Lower lobe of right lung (tissue), 2 donors: ENCODE results near the gene CLNK. TPM values are rescaled to one million over a fixed set of nuclear protein-coding genes. Genes with fewer than 3 reads are reported as not detected.

ENCODE experiments used
- ATAC-seq, 2 donors: fragments of 200-7000 bp; cut with Tn5 transposase; one replicate each; pipeline ENCODE4 v1.9.1; 2020 to 2022; ENCODE audit warnings: mild to moderate bottlenecking in 2 of 2, moderate library complexity in 2 of 2
- DNase-seq: peaks from one replicate; pipeline ENCODE4 v3.0.0-alpha.2; 2020
- H3K27ac ChIP-seq: fragments of 200-600 bp; one replicate; pipeline ENCODE4 v1.8.0; 2022
- H3K27me3 ChIP-seq: fragments of 200-600 bp; one replicate; pipeline ENCODE4 v1.8.0; 2022; ENCODE audit warnings: low read depth
- H3K36me3 ChIP-seq: fragments of 200-600 bp; one replicate; pipeline ENCODE4 v1.8.0; 2022; ENCODE audit warnings: mild to moderate bottlenecking
- H3K4me1 ChIP-seq: fragments of 200-600 bp; one replicate; pipeline ENCODE4 v1.8.0; 2022
- H3K4me3 ChIP-seq: fragments of 200-600 bp; one replicate; pipeline ENCODE4 v1.8.0; 2022; ENCODE audit warnings: mild to moderate bottlenecking
- H3K9me3 ChIP-seq: fragments of 200-600 bp; one replicate; pipeline ENCODE4 v1.8.0; 2022
- intact Hi-C: fragments of 100-400 bp; cut with DNase I; formaldehyde crosslinking; loops from one replicate; pipeline ENCODE4 v1.11.0; 2022
- total RNA-seq: library from RNA; stranded (reverse); fragmentation: NEBNext Ultra II Directional; extraction: Animal tissue kit (Norgen Biotek cat#: 25700); gene quantifications from one replicate; pipeline ENCODE4 v1.2.1, GENCODE V29; 2021
- TF ChIP-seq, protein P1 (sequence below): fragments of 200-600 bp; IDR thresholded peaks from one replicate; pipeline ENCODE4 v1.8.0; 2022; ENCODE audit warnings: antibody characterized with exemption, mild to moderate bottlenecking
- donor health status: DM: no; HTN: yes; CAD: no; lungs with severe emphysema.

The CLNK gene
- total RNA-seq, 1 donor from 2014 or later, result 0.09 TPM

DNA sequence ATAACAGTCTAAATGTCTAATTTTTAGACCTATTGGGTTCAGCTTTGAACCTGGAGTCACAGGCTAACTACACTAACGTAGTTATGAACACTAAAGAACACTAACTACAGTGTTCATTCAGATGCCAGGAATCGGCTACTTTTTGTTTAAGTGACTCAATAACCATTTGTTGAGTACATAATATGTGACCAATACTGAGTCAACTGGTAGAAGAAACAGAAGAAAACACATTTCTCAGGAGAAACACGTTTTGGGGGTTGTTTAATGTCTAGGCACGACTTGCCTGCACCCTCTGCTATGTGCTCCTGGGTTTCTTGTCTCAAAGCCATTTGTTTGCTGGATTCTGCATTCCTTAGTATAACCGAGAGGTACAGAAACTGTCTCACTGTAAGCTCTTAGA lies 18.6 kb upstream of the CLNK start:
- ATAC-seq (no peak), DNase-seq (no peak)
- no peaks in the 10 kb centered on the region for H3K9me3 ChIP-seq
- no peaks in the 10 kb centered on the region for H3K4me1 ChIP-seq
- H3K4me3 ChIP-seq, result no peak overlapping the region
- no peaks in the 10 kb centered on the region for H3K27me3 ChIP-seq
- intact Hi-C loops, result no loop called here
- H3K27ac ChIP-seq, result no peak overlapping the region
- TF ChIP-seq, protein P1, sequence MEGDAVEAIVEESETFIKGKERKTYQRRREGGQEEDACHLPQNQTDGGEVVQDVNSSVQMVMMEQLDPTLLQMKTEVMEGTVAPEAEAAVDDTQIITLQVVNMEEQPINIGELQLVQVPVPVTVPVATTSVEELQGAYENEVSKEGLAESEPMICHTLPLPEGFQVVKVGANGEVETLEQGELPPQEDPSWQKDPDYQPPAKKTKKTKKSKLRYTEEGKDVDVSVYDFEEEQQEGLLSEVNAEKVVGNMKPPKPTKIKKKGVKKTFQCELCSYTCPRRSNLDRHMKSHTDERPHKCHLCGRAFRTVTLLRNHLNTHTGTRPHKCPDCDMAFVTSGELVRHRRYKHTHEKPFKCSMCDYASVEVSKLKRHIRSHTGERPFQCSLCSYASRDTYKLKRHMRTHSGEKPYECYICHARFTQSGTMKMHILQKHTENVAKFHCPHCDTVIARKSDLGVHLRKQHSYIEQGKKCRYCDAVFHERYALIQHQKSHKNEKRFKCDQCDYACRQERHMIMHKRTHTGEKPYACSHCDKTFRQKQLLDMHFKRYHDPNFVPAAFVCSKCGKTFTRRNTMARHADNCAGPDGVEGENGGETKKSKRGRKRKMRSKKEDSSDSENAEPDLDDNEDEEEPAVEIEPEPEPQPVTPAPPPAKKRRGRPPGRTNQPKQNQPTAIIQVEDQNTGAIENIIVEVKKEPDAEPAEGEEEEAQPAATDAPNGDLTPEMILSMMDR, result no peak
- H3K36me3 ChIP-seq, result no peaks in the 10 kb centered on the region

DNA sequence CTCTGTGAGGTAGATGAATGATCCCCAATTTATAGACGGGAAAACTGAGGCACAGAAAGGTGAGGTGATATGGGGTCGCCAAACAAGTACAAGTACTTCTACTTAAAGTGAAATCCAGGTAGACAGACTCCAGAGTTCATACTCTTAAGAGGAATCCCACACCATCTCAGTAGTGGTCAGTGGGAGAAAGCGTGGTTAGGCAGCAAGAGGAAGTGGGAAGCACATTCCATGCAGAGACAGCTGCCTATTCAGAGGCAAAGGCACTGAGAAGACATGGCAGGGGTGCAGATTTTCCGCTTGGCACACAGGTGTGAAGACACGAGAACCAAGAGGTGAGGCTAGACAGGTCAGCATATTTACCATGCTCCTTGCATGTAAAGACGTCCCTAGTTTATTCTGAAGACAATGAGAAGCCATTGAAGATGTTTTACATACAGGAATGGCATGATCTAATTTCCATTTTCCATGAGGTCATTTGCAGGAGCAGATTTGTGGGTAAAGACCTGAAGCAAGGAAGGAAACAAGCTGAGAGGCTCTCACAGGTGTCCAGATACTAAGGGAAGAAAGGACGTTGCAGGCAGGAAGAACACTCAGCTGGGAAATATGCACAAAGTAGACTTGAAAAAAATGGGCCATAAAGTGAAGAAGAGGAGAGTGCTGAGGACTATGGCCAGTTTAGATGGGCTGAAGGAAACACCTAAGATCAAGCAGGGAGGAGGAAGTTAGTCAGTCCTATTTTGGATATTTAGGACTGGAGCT lies 17.3 kb upstream of the CLNK start:
- TF ChIP-seq, protein P1, result no peak
- no peak for DNase-seq
- no peaks in the 10 kb centered on the region for H3K36me3 ChIP-seq
- no peak overlapping the region for H3K4me3 ChIP-seq
- intact Hi-C loops, result no loop called here
- no peaks in the 10 kb centered on the region for H3K9me3 ChIP-seq
- ATAC-seq, result no peak
- H3K27me3 ChIP-seq, result no peaks in the 10 kb centered on the region
- H3K27ac ChIP-seq, result no peak overlapping the region
- H3K4me1 ChIP-seq, result no peaks in the 10 kb centered on the region

DNA sequence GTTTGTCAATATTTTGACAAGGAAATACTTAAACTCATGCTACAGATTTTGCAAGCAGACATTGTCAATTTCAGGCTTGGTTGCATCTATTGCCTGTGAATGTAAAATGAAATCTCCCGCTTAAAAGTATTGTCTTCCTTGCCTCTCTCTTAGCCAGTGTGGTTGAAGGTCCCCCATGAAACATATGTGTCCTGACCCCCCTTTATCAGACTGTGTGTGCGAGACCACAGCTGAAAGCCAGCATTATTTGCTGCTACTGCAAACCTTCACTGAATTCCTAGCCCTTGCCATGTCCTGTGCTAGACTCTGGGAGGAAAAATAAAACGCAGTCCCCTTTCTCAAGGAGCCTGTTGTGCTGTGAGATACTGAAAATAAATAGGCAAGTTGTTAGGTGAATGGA lies 16.6 kb upstream of the CLNK start:
- no peaks in the 10 kb centered on the region for H3K4me1 ChIP-seq
- intact Hi-C loops, result no loop called here
- TF ChIP-seq, protein P1, result no peak
- H3K4me3 ChIP-seq, result no peak overlapping the region
- H3K9me3 ChIP-seq, result no peaks in the 10 kb centered on the region
- no peak for ATAC-seq
- no peaks in the 10 kb centered on the region for H3K36me3 ChIP-seq
- no peak for DNase-seq
- H3K27ac ChIP-seq, result no peak overlapping the region
- H3K27me3 ChIP-seq, result no peaks in the 10 kb centered on the region

DNA sequence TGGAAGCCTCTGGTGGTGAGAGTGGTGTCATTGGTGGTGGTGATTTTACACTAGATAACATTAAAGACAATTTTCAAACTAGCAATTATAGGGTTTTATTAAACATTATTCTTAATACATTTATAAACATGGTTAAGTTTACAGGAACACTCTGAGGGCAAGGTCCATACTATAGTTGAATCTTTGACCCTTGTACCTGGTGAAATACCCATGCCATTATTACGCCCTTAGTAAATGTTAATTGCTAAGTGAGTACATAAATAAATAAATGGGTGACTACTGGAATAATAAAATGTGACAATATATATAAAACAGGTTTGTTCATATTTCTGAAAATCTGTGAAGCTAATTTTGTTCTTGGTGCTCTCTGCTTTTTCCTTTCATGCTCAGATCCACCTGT lies 13.6 kb upstream of the CLNK start:
- DNase-seq (no peak), ATAC-seq (no peak)
- H3K27me3 ChIP-seq, result no peaks in the 10 kb centered on the region
- no peaks in the 10 kb centered on the region for H3K36me3 ChIP-seq
- no peak overlapping the region for H3K27ac ChIP-seq
- H3K4me1 ChIP-seq, result no peaks in the 10 kb centered on the region
- TF ChIP-seq, protein P1, result no peak
- intact Hi-C loops, result no loop called here
- H3K4me3 ChIP-seq, result no peak overlapping the region
- no peaks in the 10 kb centered on the region for H3K9me3 ChIP-seq

DNA sequence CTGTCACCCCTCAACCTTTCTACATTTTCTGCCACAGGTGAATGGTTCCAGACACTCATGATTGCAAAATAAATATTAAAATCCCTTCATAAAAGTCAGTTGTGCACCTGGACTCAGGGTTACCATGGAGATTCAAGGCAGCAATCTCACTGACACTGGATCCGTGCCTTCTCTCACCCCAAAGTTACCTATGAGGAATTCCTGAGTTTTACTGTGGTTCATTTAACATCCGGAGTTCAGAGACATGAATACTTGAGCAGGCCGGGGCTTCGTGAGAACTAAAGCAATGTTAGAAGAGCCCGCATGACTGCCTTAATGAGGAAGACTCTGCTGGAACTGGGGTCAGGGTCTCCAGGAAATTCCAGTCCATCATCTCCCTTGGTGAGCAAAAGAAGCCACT lies 12.5 kb upstream of the CLNK start:
- ATAC-seq, result no peak
- no peaks in the 10 kb centered on the region for H3K9me3 ChIP-seq
- H3K27me3 ChIP-seq, result no peaks in the 10 kb centered on the region
- no peaks in the 10 kb centered on the region for H3K4me1 ChIP-seq
- H3K4me3 ChIP-seq, result no peak overlapping the region
- TF ChIP-seq, protein P1, result no peak
- no peak for DNase-seq
- intact Hi-C loops, result no loop called here
- H3K27ac ChIP-seq, result no peak overlapping the region
- no peaks in the 10 kb centered on the region for H3K36me3 ChIP-seq
